HCT116 (cell line): ENCODE data around the gene EZH1. TPM values are rescaled to one million over a fixed set of nuclear protein-coding genes. Genes with fewer than 3 reads are reported as not detected.

Experiments
- ATAC-seq: fragments of 200-7000 bp; cut with Tn5 transposase; 2 replicates; pipeline ENCODE4 v1.9.1; 2020; ENCODE audit warnings: mild to moderate bottlenecking, moderate library complexity
- BruUV-seq: library from RNA; stranded (reverse); fragments of 400-500 nt; replicated peaks from 2 replicates; lab custom pipeline; 2021; lab: Mats Ljungman, UMichigan
- CTCF ChIA-PET: fragments of 300-600 bp; sonication (Branson Sonifier 250); formaldehyde crosslinking; loops from one replicate; lab custom pipeline; 2021; ENCODE audit warnings: antibody characterized with exemption; lab: Charles Lee
- POLR2A ChIA-PET: fragments of 300-600, 350-600 bp; sonication (Branson Sonifier 250); formaldehyde crosslinking; loops from one replicate; lab custom pipeline; 2021; ENCODE audit warnings: antibody characterized with exemption; lab: Charles Lee
- RAD21 ChIA-PET, 2 experiments: fragments of 300-600 bp; sonication (Branson Sonifier 250); formaldehyde crosslinking; loops; one replicate each; lab custom pipeline; 2023; ENCODE audit warnings: low total read pairs in 2 of 2; ENCODE audit not compliant: uncharacterized antibody in 2 of 2, unreplicated experiment in 2 of 2, low non-redundant PET in 1 of 2; lab: Charles Lee
- DNase-seq: peaks from one replicate; pipeline ENCODE4 v3.0.0-alpha.2; 2010; ENCODE audit warnings: low read depth, low spot score
- H2AFZ ChIP-seq: fragments of 200-600 bp; shearing (Covaris generic), sonication (generic); 2 replicates; pipeline ENCODE4 v1.6.1; 2017; ENCODE audit warnings: low read depth, mixed run types, mixed read lengths, antibody characterized with exemption, low read length; ENCODE audit not compliant: poor library complexity, severe bottlenecking
- H3K27ac ChIP-seq: 2 replicates; pipeline ENCODE4 v1.5.1; 2012; ENCODE audit warnings: low read depth, low read length
- H3K27me3 ChIP-seq: fragments of 200-600 bp; sonication (generic); 2 replicates; pipeline ENCODE4 v1.6.1; 2016; ENCODE audit warnings: mixed run types, low read length, mixed read lengths; ENCODE audit not compliant: insufficient read depth
- H3K36me3 ChIP-seq, 2 experiments: fragments of 200-500 bp in 1 of 2; fragments of 200-600 bp in 1 of 2; sonication (Bioruptor generic) in 1 of 2; sonication (generic) in 1 of 2; 2 replicates each; pipeline versions ENCODE4 v1.5.1 to v1.6.1; 2014 to 2016; ENCODE audit warnings: low read length in 2 of 2, inconsistent platforms in 1 of 2, mixed read lengths in 1 of 2, mixed run types in 1 of 2; ENCODE audit not compliant: insufficient read depth in 2 of 2, control insufficient read depth in 1 of 2
- H3K4me1 ChIP-seq, 2 experiments: fragments of 200-600 bp in 1 of 2; sonication (generic) in 1 of 2; 2 replicates each; pipeline versions ENCODE4 v1.5.1 to v1.6.1; 2012 to 2017; ENCODE audit warnings: low read length in 2 of 2, inconsistent platforms in 1 of 2, mild to moderate bottlenecking in 1 of 2, mixed read lengths in 1 of 2, mixed run types in 1 of 2, moderate library complexity in 1 of 2; ENCODE audit not compliant: insufficient read depth in 2 of 2, control insufficient read depth in 1 of 2
- H3K4me2 ChIP-seq: fragments of 200-600 bp; sonication (generic); 2 replicates; pipeline ENCODE4 v1.6.1; 2017; ENCODE audit warnings: mixed run types, low read length, mixed read lengths
- H3K4me3 ChIP-seq, 2 experiments: fragments of 200-600 bp in 1 of 2; sonication (generic) in 1 of 2; replicated peaks in 1 of 2; 2 replicates each; pipeline ENCODE4 v1.5.1; 2011 to 2016; ENCODE audit warnings: low read length in 2 of 2, control low read depth in 1 of 2, low read depth in 1 of 2, mild to moderate bottlenecking in 1 of 2, mixed read lengths in 1 of 2, mixed run types in 1 of 2
- H3K79me2 ChIP-seq: fragments of 200-600 bp; sonication (generic); 2 replicates; pipeline ENCODE4 v1.6.1; 2017; ENCODE audit warnings: mild to moderate bottlenecking, mixed run types, low read length, moderate library complexity, mixed read lengths; ENCODE audit not compliant: insufficient read depth
- H3K9ac ChIP-seq: fragments of 200-600 bp; sonication (generic); 2 replicates; pipeline ENCODE4 v1.6.1; 2016; ENCODE audit warnings: low read length, mixed read lengths
- H3K9me2 ChIP-seq: fragments of 200-600 bp; sonication (generic), shearing (Covaris generic); 2 replicates; pipeline ENCODE4 v1.6.1; 2017; ENCODE audit warnings: mixed run types, mild to moderate bottlenecking, moderate library complexity; ENCODE audit not compliant: insufficient read depth
- H3K9me3 ChIP-seq, 2 experiments: fragments of 200-500 bp in 1 of 2; fragments of 200-600 bp in 1 of 2; sonication (Bioruptor generic) in 1 of 2; sonication (generic) in 1 of 2; 2 replicates each; pipeline ENCODE4 v1.6.1; 2014 to 2017; ENCODE audit warnings: low read length in 2 of 2, mixed read lengths in 2 of 2, inconsistent platforms in 1 of 2, low read depth in 1 of 2, mild to moderate bottlenecking in 1 of 2, mixed run types in 1 of 2, moderate library complexity in 1 of 2; ENCODE audit not compliant: control insufficient read depth in 1 of 2, insufficient read depth in 1 of 2
- H4K20me1 ChIP-seq: fragments of 200-600 bp; sonication (generic), shearing (Covaris generic); 2 replicates; pipeline ENCODE4 v1.6.1; 2017; ENCODE audit warnings: mixed run types, mild to moderate bottlenecking, moderate library complexity; ENCODE audit not compliant: insufficient read depth
- ATF3 ChIP-seq: IDR thresholded peaks from 2 replicates; pipeline ENCODE4 v1.6.1; 2012
- MAX ChIP-seq: IDR thresholded peaks from 2 replicates; pipeline ENCODE4 v1.6.1; 2012
- POLR2AphosphoS5 ChIP-seq: IDR thresholded peaks from 2 replicates; pipeline ENCODE4 v1.6.1; 2011; ENCODE audit warnings: mild to moderate bottlenecking, low read depth, low read length, moderate library complexity
- RAD21 ChIP-seq: IDR thresholded peaks from 2 replicates; pipeline ENCODE4 v1.6.1; 2012; ENCODE audit warnings: low read depth, mild to moderate bottlenecking
- SRF ChIP-seq: IDR thresholded peaks from 2 replicates; pipeline ENCODE4 v1.6.1; 2012; ENCODE audit warnings: low read depth
- YY1 ChIP-seq: IDR thresholded peaks from 2 replicates; pipeline ENCODE4 v1.6.1; 2011; ENCODE audit warnings: low read length, low read depth, moderate library complexity, mild to moderate bottlenecking; ENCODE audit not compliant: insufficient replicate concordance; ENCODE audit errors: extremely low read depth
- intact Hi-C: fragments of 100-400 bp; cut with micrococcal nuclease; formaldehyde crosslinking; loops from 2 replicates; pipeline ENCODE4 v1.10.0; 2022
- total RNA-seq: library from RNA; stranded (reverse); gene quantifications from one replicate; pipeline ENCODE4 v1.2.1, GENCODE V29; 2021; ENCODE audit not compliant: unreplicated experiment
- TF ChIP-seq, protein P1 (sequence below), 3 experiments: fragments of 200-600 bp in 1 of 3; sonication (generic) in 1 of 3; IDR thresholded peaks in 2 of 3; conservative IDR thresholded peaks in 1 of 3; 2 replicates each; pipeline ENCODE4 v1.5.1; 2012 to 2017; ENCODE audit warnings: low read depth in 2 of 3, low read length in 2 of 3, antibody characterized with exemption in 1 of 3, borderline replicate concordance in 1 of 3, control low read depth in 1 of 3, mild to moderate bottlenecking in 1 of 3, mixed read lengths in 1 of 3, mixed run types in 1 of 3, moderate library complexity in 1 of 3; ENCODE audit not compliant: insufficient read depth in 1 of 3

Gene EZH1
- total RNA-seq, 1 experiment from 2014 or later, result 29.3 TPM

DNA sequence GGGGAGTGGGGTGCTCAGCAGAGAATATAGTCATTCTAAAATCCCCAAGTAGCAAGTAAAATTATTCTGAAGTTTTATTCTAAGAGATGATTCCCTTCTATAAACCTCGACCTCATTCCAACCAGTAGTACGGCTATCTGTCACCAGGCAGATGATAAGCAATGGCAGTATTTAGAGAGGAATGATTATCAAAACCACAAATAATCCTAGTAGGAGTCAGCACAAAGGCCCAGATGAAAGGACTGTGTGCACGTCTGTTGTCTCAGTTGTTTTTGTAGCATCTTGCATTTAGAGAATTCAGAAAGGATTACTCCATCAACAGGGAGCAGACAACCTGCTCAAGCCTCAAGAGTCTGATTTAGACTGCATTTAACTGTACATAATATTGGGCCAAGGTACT lies 21.2 kb downstream of the EZH1 start:
- TF ChIP-seq YY1 (no peak), MAX (no peak), SRF (no peak), ATF3 (no peak)
- Histone ChIP-seq H3K27me3 (no peaks in the 10 kb centered on the region), H3K4me3 (no peak overlapping the region), H3K9me3 (no peaks in the 10 kb centered on the region), H3K79me2 (no peaks in the 10 kb centered on the region), H3K36me3 (peaks cover 29 to 35% of the 10 kb centered on the region in 2 experiments), H3K4me2 (no peak overlapping the region), H3K9me2 (no peaks in the 10 kb centered on the region), H3K4me1 (no peaks in the 10 kb centered on the region), H2AFZ (no peak overlapping the region), H3K27ac (no peak overlapping the region), H3K9ac (no peak overlapping the region), H4K20me1 (no peaks in the 10 kb centered on the region)
- ChIA-PET CTCF (no interaction called here), RAD21 (no interaction called here), POLR2A (no interaction called here)
- no TSS peak for BruUV-seq
- DNase-seq (no peak), ATAC-seq (no peak)
- intact Hi-C loops, result loop anchor here (5.0 kb wide), 1 partner anchor 99 kb away; the partner anchor contains the start of gene BECN1

DNA sequence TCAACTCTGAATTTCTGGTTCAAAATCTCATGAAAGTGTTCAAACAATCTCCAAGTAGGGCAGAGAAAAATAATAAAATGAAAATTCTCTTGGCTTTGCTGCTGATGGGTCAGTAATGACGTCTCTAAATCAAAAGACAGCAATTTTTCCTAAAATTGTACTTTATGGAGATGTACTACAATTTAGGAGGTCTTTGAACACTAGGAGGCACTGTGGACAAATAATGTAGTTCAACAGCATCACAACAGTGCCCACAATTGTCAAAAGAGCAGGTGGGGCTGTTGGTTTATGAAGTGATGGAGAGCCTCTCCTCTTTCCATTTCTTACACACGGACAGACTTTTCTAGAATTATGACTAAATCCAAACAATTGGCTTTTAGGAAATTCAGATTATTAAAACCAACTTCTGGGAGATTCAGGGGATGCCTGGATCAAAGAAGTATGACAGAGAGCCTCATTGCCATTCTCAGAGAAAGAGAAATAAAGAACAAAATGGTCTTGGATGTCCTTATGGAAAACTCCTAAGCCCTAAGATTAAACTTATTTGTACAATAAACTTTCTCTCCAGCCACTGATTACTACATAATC lies 23.8 kb downstream of the EZH1 start:
- Histone ChIP-seq H3K4me2 (no peak overlapping the region), H3K4me1 (no peaks in the 10 kb centered on the region), H3K9me2 (no peaks in the 10 kb centered on the region), H2AFZ (no peak overlapping the region)
- DNase-seq, result peak; percentile 46
- POLR2A ChIA-PET, result no interaction called here
- intact Hi-C loops, result loop anchor here (1.0 to 5.0 kb wide), 3 partner anchors 42 to 216 kb away; partner anchors contain the start of gene BECN1
- TF ChIP-seq POLR2AphosphoS5 (no peak), RAD21 (peak; percentile 78)
- TF ChIP-seq, protein P1, sequence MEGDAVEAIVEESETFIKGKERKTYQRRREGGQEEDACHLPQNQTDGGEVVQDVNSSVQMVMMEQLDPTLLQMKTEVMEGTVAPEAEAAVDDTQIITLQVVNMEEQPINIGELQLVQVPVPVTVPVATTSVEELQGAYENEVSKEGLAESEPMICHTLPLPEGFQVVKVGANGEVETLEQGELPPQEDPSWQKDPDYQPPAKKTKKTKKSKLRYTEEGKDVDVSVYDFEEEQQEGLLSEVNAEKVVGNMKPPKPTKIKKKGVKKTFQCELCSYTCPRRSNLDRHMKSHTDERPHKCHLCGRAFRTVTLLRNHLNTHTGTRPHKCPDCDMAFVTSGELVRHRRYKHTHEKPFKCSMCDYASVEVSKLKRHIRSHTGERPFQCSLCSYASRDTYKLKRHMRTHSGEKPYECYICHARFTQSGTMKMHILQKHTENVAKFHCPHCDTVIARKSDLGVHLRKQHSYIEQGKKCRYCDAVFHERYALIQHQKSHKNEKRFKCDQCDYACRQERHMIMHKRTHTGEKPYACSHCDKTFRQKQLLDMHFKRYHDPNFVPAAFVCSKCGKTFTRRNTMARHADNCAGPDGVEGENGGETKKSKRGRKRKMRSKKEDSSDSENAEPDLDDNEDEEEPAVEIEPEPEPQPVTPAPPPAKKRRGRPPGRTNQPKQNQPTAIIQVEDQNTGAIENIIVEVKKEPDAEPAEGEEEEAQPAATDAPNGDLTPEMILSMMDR (IDR thresholded peaks at IDR 0.05 in 2 of 3, conservative IDR thresholded peaks at IDR 0.05 in 1 of 3; ENCODE audit: borderline replicate concordance in 1 of 3, insufficient read depth in 1 of 3, low read depth in 2 of 3, low read length in 2 of 3), result peak; percentile 56 to 85 (median 72)
- TF ChIP-seq, all 23 proteins: peak for 2
- ATAC-seq, result peak; percentile 88
- H3K36me3 ChIP-seq, result peaks cover 40 to 41% of the 10 kb centered on the region in 2 experiments
- H3K79me2 ChIP-seq, result no peaks in the 10 kb centered on the region
- no peak overlapping the region for H3K4me3 ChIP-seq
- RAD21 ChIA-PET, result no interaction called here
- no TSS peak for BruUV-seq
- H3K9ac ChIP-seq, result no peak overlapping the region
- H3K27ac ChIP-seq, result no peak overlapping the region
- H4K20me1 ChIP-seq, result no peaks in the 10 kb centered on the region
- CTCF ChIA-PET, result interaction anchor here (2.1 kb wide), 1 partner anchor 42 kb away, joined by 8 read pairs; no protein-coding TSS in a partner anchor
- no peaks in the 10 kb centered on the region for H3K9me3 ChIP-seq
- H3K27me3 ChIP-seq, result no peaks in the 10 kb centered on the region
